RWPE2 (cell line): ENCODE measurements around the gene TMEM182.

ENCODE experiments used
- ATAC-seq: fragments of 200-7000 bp; cut with Tn5 transposase; 3 replicates; pipeline ENCODE4 v1.9.1; 2021; ENCODE audit warnings: low read depth
- DNase-seq: peaks from one replicate; pipeline ENCODE4 v3.0.0-alpha.2; 2020; ENCODE audit warnings: low spot score
- H3K27ac ChIP-seq: fragments of 450-650 bp; 2 replicates; pipeline ENCODE4 v1.5.1; 2017; ENCODE audit warnings: mild to moderate bottlenecking; ENCODE audit not compliant: poor library complexity, severe bottlenecking
- H3K27me3 ChIP-seq: fragments of 250-450 bp; sonication (Bioruptor Pico); 2 replicates; pipeline ENCODE4 v1.5.1; 2021; ENCODE audit warnings: mild to moderate bottlenecking, moderate library complexity; ENCODE audit not compliant: insufficient read depth, poor library complexity, severe bottlenecking
- H3K36me3 ChIP-seq: fragments of 250-450 bp; sonication (Bioruptor Pico); 2 replicates; pipeline ENCODE4 v1.5.1; 2020; ENCODE audit warnings: low read depth, mild to moderate bottlenecking, moderate library complexity
- H3K4me1 ChIP-seq: fragments of 250-450 bp; sonication (Bioruptor Pico); 2 replicates; pipeline ENCODE4 v1.5.1; 2021; ENCODE audit warnings: mild to moderate bottlenecking, moderate library complexity; ENCODE audit not compliant: insufficient read depth, poor library complexity, severe bottlenecking
- H3K4me3 ChIP-seq: fragments of 250-450 bp; sonication (Bioruptor Pico); 2 replicates; pipeline ENCODE4 v1.5.1; 2021; ENCODE audit warnings: mild to moderate bottlenecking, moderate library complexity; ENCODE audit not compliant: severe bottlenecking
- H3K9me3 ChIP-seq: fragments of 250-450 bp; sonication (Bioruptor Pico); 2 replicates; pipeline ENCODE4 v1.5.1; 2021; ENCODE audit warnings: mild to moderate bottlenecking, moderate library complexity; ENCODE audit not compliant: severe bottlenecking
- TF ChIP-seq, protein P1 (sequence below): fragments of 450-650 bp; IDR thresholded peaks from one replicate; pipeline ENCODE4 v1.5.1; 2017; ENCODE audit warnings: mild to moderate bottlenecking, moderate library complexity; ENCODE audit not compliant: poor library complexity, severe bottlenecking

TMEM182 gene

DNA sequence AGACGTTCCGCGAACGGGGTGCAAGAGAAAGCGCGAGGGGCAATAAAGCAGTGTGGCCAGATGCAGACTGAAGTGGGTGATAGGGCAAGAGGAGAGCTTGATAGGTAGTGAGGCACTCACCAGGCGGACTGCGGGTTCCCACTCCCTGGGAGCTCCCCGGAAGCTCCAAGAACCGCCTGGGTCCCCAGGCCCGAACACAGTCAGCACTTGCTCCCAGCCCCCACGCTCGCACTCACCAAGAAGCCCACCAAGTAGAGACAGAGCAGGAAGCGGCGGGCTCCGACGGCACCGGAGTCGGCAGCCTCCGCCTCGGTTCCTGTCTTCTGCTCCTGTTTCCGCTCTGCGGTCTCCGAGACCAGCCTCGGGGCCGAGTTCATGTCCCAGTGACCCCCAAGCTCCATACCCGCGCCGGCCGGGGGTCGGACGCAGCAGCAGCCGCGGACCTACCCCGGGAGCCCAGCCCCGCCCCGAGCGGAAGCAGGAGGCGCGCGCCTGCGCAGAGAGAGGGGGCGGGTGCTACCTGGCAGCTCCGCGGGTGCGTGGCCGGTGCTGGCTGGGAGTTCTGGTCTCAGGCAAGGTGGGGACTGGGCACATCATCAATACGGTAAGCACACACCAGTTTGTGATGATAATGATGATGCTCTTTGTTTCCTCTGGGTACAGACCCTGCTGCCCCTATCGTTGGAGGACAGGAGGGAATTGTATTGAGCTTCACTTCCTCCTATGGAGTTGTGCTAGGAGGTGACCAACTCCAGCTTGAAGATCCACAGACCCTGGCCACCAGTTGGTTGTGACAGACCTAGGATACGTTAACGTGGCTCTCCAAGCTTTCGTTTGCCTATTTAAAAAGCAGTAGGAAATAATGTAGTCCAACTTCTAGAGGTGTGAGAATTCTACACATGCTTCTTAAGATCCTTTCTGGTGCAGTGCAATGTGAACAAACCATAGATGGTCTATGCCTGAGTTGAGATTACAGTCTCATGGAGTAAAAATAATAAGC lies 25.1 kb upstream of the TMEM182 start:
- no peaks in the 10 kb centered on the region for H3K27me3 ChIP-seq
- H3K27ac ChIP-seq, result no peak overlapping the region
- TF ChIP-seq, protein P1, sequence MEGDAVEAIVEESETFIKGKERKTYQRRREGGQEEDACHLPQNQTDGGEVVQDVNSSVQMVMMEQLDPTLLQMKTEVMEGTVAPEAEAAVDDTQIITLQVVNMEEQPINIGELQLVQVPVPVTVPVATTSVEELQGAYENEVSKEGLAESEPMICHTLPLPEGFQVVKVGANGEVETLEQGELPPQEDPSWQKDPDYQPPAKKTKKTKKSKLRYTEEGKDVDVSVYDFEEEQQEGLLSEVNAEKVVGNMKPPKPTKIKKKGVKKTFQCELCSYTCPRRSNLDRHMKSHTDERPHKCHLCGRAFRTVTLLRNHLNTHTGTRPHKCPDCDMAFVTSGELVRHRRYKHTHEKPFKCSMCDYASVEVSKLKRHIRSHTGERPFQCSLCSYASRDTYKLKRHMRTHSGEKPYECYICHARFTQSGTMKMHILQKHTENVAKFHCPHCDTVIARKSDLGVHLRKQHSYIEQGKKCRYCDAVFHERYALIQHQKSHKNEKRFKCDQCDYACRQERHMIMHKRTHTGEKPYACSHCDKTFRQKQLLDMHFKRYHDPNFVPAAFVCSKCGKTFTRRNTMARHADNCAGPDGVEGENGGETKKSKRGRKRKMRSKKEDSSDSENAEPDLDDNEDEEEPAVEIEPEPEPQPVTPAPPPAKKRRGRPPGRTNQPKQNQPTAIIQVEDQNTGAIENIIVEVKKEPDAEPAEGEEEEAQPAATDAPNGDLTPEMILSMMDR, result no peak
- peak overlapping the region; percentile 82 for H3K4me3 ChIP-seq
- H3K36me3 ChIP-seq, result peaks cover 3% of the 10 kb centered on the region
- peak; percentile 74 for DNase-seq
- peak; percentile 87 for ATAC-seq
- H3K4me1 ChIP-seq, result peaks cover 4% of the 10 kb centered on the region
- H3K9me3 ChIP-seq, result no peaks in the 10 kb centered on the region

DNA sequence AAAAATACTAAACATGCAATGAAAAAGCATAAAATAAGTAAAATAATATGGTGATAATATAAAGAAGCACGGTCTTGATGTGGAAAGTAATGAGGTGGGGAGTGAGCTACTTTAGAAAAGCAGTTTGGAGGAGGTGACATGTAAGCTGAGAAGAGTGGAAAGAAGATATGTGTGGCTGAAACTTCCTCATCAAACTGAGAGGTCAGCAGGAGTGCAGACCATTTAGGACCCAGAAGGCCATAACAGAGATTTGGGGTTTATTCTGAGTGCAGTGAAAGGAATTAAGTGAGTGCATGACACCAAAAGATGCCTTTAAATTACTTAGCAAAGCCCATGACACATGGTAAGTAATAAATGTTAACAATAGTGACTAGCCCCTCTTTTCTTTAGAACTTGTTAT lies 24.4 kb upstream of the TMEM182 start:
- Histone ChIP-seq H3K4me3 (peak overlapping the region; percentile 82), H3K27me3 (no peaks in the 10 kb centered on the region), H3K9me3 (no peaks in the 10 kb centered on the region), H3K4me1 (peaks cover 4% of the 10 kb centered on the region), H3K27ac (no peak overlapping the region), H3K36me3 (no peaks in the 10 kb centered on the region)
- DNase-seq, result no peak
- no peak for ATAC-seq
- TF ChIP-seq, protein P1, result no peak

DNA sequence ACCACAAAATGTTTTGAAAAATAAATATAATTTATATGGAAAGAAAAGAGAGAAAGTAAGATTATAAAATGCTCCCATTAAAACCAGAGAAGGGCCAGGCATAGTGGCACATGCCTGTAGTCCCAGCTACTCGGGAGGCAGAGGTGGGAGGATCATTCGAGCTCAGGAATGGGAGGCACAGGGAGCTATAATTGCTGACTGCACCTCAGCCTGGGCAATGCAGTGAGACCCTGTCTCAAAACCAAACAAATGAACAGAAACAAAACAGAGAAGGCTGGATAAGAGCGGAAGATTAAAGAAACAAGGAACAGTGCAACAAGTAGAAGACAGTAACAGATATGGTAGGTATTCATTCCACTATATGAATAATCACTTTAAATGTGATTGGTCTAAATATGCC lies 18.6 kb upstream of the TMEM182 start:
- TF ChIP-seq, protein P1, result no peak
- Histone ChIP-seq H3K9me3 (no peaks in the 10 kb centered on the region), H3K4me1 (no peaks in the 10 kb centered on the region), H3K27ac (no peak overlapping the region), H3K36me3 (no peaks in the 10 kb centered on the region), H3K27me3 (no peaks in the 10 kb centered on the region), H3K4me3 (no peak overlapping the region)
- DNase-seq (no peak), ATAC-seq (no peak)

DNA sequence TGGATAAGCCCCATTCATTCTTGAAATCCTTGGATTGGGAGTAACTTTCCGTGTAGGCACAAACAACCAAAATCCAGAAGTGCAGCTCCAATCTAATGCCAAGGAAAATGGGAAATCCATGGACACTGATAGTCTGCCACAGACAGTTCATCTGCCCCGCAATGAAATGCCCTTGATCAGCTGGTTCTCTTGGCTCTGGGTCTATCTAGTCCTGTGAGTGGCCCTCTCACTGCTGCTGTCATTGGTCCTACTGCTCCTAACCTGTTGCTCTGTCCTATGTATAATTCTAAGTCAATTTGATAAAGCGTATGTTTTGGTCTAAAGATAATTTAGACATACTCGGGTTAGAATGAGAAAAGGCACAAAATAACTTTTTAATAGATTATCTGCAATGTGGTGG lies 13.7 kb upstream of the TMEM182 start:
- no peak for ATAC-seq
- no peak for DNase-seq
- TF ChIP-seq, protein P1, result no peak
- H3K27me3 ChIP-seq, result no peaks in the 10 kb centered on the region
- H3K4me3 ChIP-seq, result no peak overlapping the region
- H3K4me1 ChIP-seq, result no peaks in the 10 kb centered on the region
- H3K9me3 ChIP-seq, result no peaks in the 10 kb centered on the region
- no peaks in the 10 kb centered on the region for H3K36me3 ChIP-seq
- H3K27ac ChIP-seq, result no peak overlapping the region

DNA sequence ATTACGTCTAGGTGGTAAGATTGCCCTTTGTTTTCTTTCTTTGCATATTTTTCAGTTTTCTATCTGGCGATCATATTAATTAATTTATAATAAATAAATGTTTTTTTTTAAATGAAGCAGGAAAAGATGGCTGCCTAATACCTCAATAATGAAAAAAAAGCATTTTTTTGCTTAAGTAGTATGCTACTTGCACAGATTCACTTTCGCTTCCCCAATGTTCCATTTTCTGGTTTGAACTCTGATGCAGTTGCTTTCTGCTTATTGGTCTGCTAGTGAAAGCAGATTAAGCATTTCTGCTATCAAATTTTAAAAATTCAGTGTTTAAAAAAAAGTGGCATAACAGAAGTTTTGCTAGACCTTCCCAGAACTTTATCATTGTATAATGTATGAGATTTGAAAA lies 11.9 kb upstream of the TMEM182 start:
- H3K9me3 ChIP-seq, result no peaks in the 10 kb centered on the region
- H3K27ac ChIP-seq, result no peak overlapping the region
- TF ChIP-seq, protein P1, result no peak
- no peaks in the 10 kb centered on the region for H3K36me3 ChIP-seq
- no peaks in the 10 kb centered on the region for H3K4me1 ChIP-seq
- H3K4me3 ChIP-seq, result no peak overlapping the region
- H3K27me3 ChIP-seq, result no peaks in the 10 kb centered on the region
- no peak for DNase-seq
- ATAC-seq, result no peak
